HEK293 (cell line): ENCODE measurements around the gene ANKRD35.

Source experiments
- CTCF ChIA-PET: fragments of 350-600 bp; formaldehyde crosslinking; extraction: SDS; loops from one replicate; lab custom pipeline; 2021; ENCODE audit warnings: antibody characterized with exemption; lab: Yijun Ruan, JAX
- POLR2A ChIA-PET: fragments of 300-600 bp; formaldehyde crosslinking; extraction: SDS; loops from one replicate; lab custom pipeline; 2020; ENCODE audit warnings: antibody characterized with exemption, inconsistent platforms; lab: Yijun Ruan, JAX
- H3K27ac ChIP-seq: fragments of 200-500 bp; sonication (Bioruptor generic); 2 replicates; pipeline ENCODE4 v1.5.1; 2014; ENCODE audit warnings: low read depth, low read length, control low read depth, inconsistent platforms; ENCODE audit errors: extremely low read depth
- H3K36me3 ChIP-seq, 2 experiments: fragments of 200-500 bp in 1 of 2; sonication (Bioruptor generic) in 1 of 2; 1 replicate in 1 of 2; 2 replicates in 1 of 2; pipeline ENCODE4 v1.5.1; 2014 to 2017; ENCODE audit warnings: inconsistent platforms in 2 of 2, low read length in 2 of 2; ENCODE audit not compliant: control insufficient read depth in 2 of 2, insufficient read depth in 1 of 2
- H3K4me1 ChIP-seq: fragments of 200-500 bp; sonication (Bioruptor generic); 2 replicates; pipeline ENCODE4 v1.5.1; 2014; ENCODE audit warnings: mild to moderate bottlenecking, low read length, inconsistent platforms; ENCODE audit not compliant: control insufficient read depth, insufficient read depth
- H3K4me3 ChIP-seq: 2 replicates; pipeline ENCODE4 v1.5.1; 2011; ENCODE audit warnings: low read depth, mild to moderate bottlenecking, control low read depth, low read length, moderate library complexity
- H3K9me3 ChIP-seq: fragments of 200-500 bp; sonication (Bioruptor generic); 2 replicates; pipeline ENCODE4 v1.5.1; 2014; ENCODE audit warnings: low read depth, low read length, inconsistent platforms; ENCODE audit not compliant: control insufficient read depth, insufficient read depth
- GLI2 ChIP-seq: fragments of 450-650 bp; formaldehyde crosslinking; IDR thresholded peaks from 2 replicates; pipeline ENCODE4; 2017; ENCODE audit warnings: missing biosample characterization, missing genetic modification characterization, low read depth, borderline replicate concordance
- GLIS2 ChIP-seq: fragments of 450-650 bp; formaldehyde crosslinking; IDR thresholded peaks from 2 replicates; pipeline ENCODE4 v1.5.1; 2016; ENCODE audit warnings: missing biosample characterization, missing genetic modification characterization
- HOXD13 ChIP-seq: sonication (generic); formaldehyde crosslinking; IDR thresholded peaks from 2 replicates; pipeline ENCODE4 v1.8.0; 2022; ENCODE audit warnings: missing genetic modification reagents, borderline replicate concordance
- IKZF3 ChIP-seq: fragments of 450-650 bp; IDR thresholded peaks from 2 replicates; pipeline ENCODE4 v1.5.0; 2018; ENCODE audit warnings: missing biosample characterization, mild to moderate bottlenecking, missing genetic modification characterization, moderate library complexity
- KLF16 ChIP-seq: fragments of 450-650 bp; formaldehyde crosslinking; IDR thresholded peaks from 2 replicates; pipeline ENCODE4 v1.5.1; 2017; ENCODE audit warnings: missing biosample characterization, missing genetic modification characterization
- MYNN ChIP-seq: fragments of 450-650 bp; formaldehyde crosslinking; IDR thresholded peaks from 2 replicates; pipeline ENCODE4 v1.5.1; 2016; ENCODE audit warnings: missing biosample characterization, missing genetic modification characterization, borderline replicate concordance
- OSR2 ChIP-seq: fragments of 450-650 bp; formaldehyde crosslinking; IDR thresholded peaks from 2 replicates; pipeline ENCODE4 v1.5.1; 2016; ENCODE audit warnings: missing biosample characterization, missing genetic modification characterization
- SALL2 ChIP-seq: fragments of 450-650 bp; formaldehyde crosslinking; IDR thresholded peaks from 2 replicates; pipeline ENCODE4 v1.5.0; 2017; ENCODE audit warnings: missing biosample characterization, mild to moderate bottlenecking, missing genetic modification characterization, borderline replicate concordance
- YY2 ChIP-seq: fragments of 450-650 bp; formaldehyde crosslinking; IDR thresholded peaks from 2 replicates; pipeline ENCODE4 v1.5.1; 2016; ENCODE audit warnings: missing biosample characterization, missing genetic modification characterization
- ZBTB8A ChIP-seq: fragments of 450-650 bp; formaldehyde crosslinking; IDR thresholded peaks from 2 replicates; pipeline ENCODE4 v1.5.1; 2016; ENCODE audit warnings: missing biosample characterization, missing genetic modification characterization
- ZNF140 ChIP-seq: fragments of 450-650 bp; formaldehyde crosslinking; IDR thresholded peaks from 2 replicates; pipeline ENCODE4 v1.5.1; 2016; ENCODE audit warnings: missing biosample characterization, missing genetic modification characterization
- ZNF146 ChIP-seq: fragments of 450-650 bp; formaldehyde crosslinking; IDR thresholded peaks from 2 replicates; pipeline ENCODE4 v1.5.1; 2016; ENCODE audit warnings: missing biosample characterization, missing genetic modification characterization
- ZNF169 ChIP-seq: fragments of 450-650 bp; formaldehyde crosslinking; IDR thresholded peaks from 2 replicates; pipeline ENCODE4 v1.5.1; 2016; ENCODE audit warnings: missing biosample characterization, missing genetic modification characterization
- ZNF211 ChIP-seq: fragments of 450-650 bp; formaldehyde crosslinking; IDR thresholded peaks from 2 replicates; pipeline ENCODE4 v1.5.1; 2016; ENCODE audit warnings: low read depth, missing biosample characterization, missing genetic modification characterization
- ZNF239 ChIP-seq: fragments of 450-650 bp; formaldehyde crosslinking; IDR thresholded peaks from 2 replicates; pipeline ENCODE4 v1.5.1; 2016; ENCODE audit warnings: missing biosample characterization, missing genetic modification characterization
- ZNF280D ChIP-seq: fragments of 450-650 bp; formaldehyde crosslinking; IDR thresholded peaks from 2 replicates; pipeline ENCODE4 v1.5.1; 2016; ENCODE audit warnings: missing biosample characterization, missing genetic modification characterization
- ZNF341 ChIP-seq: fragments of 450-650 bp; formaldehyde crosslinking; IDR thresholded peaks from 2 replicates; pipeline ENCODE4; 2016; ENCODE audit warnings: low read depth, missing biosample characterization, missing genetic modification characterization
- ZNF558 ChIP-seq: fragments of 450-650 bp; formaldehyde crosslinking; IDR thresholded peaks from 2 replicates; pipeline ENCODE4 v1.5.1; 2016; ENCODE audit warnings: missing biosample characterization, missing genetic modification characterization
- ZNF596 ChIP-seq: fragments of 450-650 bp; IDR thresholded peaks from 2 replicates; pipeline ENCODE4 v1.5.0; 2018; ENCODE audit warnings: missing biosample characterization, mild to moderate bottlenecking, missing genetic modification characterization, moderate library complexity
- ZNF621 ChIP-seq: fragments of 450-650 bp; formaldehyde crosslinking; IDR thresholded peaks from 2 replicates; pipeline ENCODE4 v1.5.1; 2017; ENCODE audit warnings: missing biosample characterization, missing genetic modification characterization
- ZNF660 ChIP-seq: fragments of 450-650 bp; IDR thresholded peaks from 2 replicates; pipeline ENCODE4 v1.5.1; 2018; ENCODE audit warnings: missing biosample characterization, mild to moderate bottlenecking, missing genetic modification characterization
- ZNF692 ChIP-seq: fragments of 450-650 bp; formaldehyde crosslinking; IDR thresholded peaks from 2 replicates; pipeline ENCODE4 v1.5.1; 2016; ENCODE audit warnings: missing biosample characterization, missing genetic modification characterization
- ZSCAN23 ChIP-seq: fragments of 450-650 bp; formaldehyde crosslinking; IDR thresholded peaks from 2 replicates; pipeline ENCODE4 v1.5.1; 2016; ENCODE audit warnings: missing biosample characterization, missing genetic modification characterization
- TF ChIP-seq, protein P1 (sequence below): fragments of 450-650 bp; formaldehyde crosslinking; IDR thresholded peaks from 2 replicates; pipeline ENCODE4 v1.5.1; 2016; ENCODE audit warnings: missing biosample characterization, missing genetic modification characterization, low read depth
- TF ChIP-seq, protein P2 (sequence below): fragments of 450-650 bp; formaldehyde crosslinking; IDR thresholded peaks from 2 replicates; pipeline ENCODE4 v1.5.1; 2016; ENCODE audit warnings: missing biosample characterization, missing genetic modification characterization
- TF ChIP-seq, protein P3 (sequence below): fragments of 450-650 bp; IDR thresholded peaks from 2 replicates; pipeline ENCODE4 v1.5.1; 2018; ENCODE audit warnings: missing biosample characterization, missing genetic modification characterization

Gene ANKRD35

GRCh38 chr1:145846201-145846612, 39.5 kb downstream of the ANKRD35 start (continued):
- TF ChIP-seq ZNF280D (tag by site-specific recombination) (no peak), ZNF692 (tag by site-specific recombination) (0 out of 2 replicates have a peak, but pooled peaks have one; percentile 20), GLIS2 (tag by site-specific recombination) (0 out of 2 replicates have a peak, but pooled peaks have one; percentile 5), ZNF341 (tag by site-specific recombination) (no peak)
- TF ChIP-seq, protein P1, sequence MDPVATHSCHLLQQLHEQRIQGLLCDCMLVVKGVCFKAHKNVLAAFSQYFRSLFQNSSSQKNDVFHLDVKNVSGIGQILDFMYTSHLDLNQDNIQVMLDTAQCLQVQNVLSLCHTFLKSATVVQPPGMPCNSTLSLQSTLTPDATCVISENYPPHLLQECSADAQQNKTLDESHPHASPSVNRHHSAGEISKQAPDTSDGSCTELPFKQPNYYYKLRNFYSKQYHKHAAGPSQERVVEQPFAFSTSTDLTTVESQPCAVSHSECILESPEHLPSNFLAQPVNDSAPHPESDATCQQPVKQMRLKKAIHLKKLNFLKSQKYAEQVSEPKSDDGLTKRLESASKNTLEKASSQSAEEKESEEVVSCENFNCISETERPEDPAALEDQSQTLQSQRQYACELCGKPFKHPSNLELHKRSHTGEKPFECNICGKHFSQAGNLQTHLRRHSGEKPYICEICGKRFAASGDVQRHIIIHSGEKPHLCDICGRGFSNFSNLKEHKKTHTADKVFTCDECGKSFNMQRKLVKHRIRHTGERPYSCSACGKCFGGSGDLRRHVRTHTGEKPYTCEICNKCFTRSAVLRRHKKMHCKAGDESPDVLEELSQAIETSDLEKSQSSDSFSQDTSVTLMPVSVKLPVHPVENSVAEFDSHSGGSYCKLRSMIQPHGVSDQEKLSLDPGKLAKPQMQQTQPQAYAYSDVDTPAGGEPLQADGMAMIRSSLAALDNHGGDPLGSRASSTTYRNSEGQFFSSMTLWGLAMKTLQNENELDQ (tag by site-specific recombination), result no peak
- TF ChIP-seq, protein P2, sequence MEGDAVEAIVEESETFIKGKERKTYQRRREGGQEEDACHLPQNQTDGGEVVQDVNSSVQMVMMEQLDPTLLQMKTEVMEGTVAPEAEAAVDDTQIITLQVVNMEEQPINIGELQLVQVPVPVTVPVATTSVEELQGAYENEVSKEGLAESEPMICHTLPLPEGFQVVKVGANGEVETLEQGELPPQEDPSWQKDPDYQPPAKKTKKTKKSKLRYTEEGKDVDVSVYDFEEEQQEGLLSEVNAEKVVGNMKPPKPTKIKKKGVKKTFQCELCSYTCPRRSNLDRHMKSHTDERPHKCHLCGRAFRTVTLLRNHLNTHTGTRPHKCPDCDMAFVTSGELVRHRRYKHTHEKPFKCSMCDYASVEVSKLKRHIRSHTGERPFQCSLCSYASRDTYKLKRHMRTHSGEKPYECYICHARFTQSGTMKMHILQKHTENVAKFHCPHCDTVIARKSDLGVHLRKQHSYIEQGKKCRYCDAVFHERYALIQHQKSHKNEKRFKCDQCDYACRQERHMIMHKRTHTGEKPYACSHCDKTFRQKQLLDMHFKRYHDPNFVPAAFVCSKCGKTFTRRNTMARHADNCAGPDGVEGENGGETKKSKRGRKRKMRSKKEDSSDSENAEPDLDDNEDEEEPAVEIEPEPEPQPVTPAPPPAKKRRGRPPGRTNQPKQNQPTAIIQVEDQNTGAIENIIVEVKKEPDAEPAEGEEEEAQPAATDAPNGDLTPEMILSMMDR (tag by site-specific recombination), result peak; percentile 44; the same call in 1 of the 2 replicates

GRCh38 chr1:145845514-145846161, 40.0 kb downstream of the ANKRD35 start, which contains the start of gene NUDT17:
Gene NUDT17, plus strand, starts transcription at chr1:145845630. Its CDS starts 11 bp downstream, at chr1:145845641.
- Histone ChIP-seq H3K4me1 (0 out of 2 replicates have a peak, but pooled peaks cover 3% of the 10 kb centered on the region), H3K36me3 (peaks cover 13 to 64% of the 10 kb centered on the region in 2 experiments), H3K27ac (peak within 1 kb of the TSS; percentile 40; the same call in 1 of the 2 replicates), H3K4me3 (peak within 1 kb of the TSS; percentile 60), H3K9me3 (no peaks in the 10 kb centered on the region)
- ChIA-PET CTCF (interaction anchor here (0.5 to 8.6 kb wide), 36 partner anchors 14 to 185 kb away, joined by 3 to 190 read pairs (median 5); partner anchors contain the start of genes ANKRD34A, HJV, ITGA10 and LIX1L), POLR2A (interaction anchor here (0.5 to 9.0 kb wide), 9 partner anchors 11 to 152 kb away, joined by 3 to 127 read pairs (median 7); partner anchors contain the start of genes PIAS3, POLR3C, RBM8A and RNF115)
- TF ChIP-seq SALL2 (no peak), ZNF621 (tag by site-specific recombination) (no peak), MYNN (tag by site-specific recombination) (no peak), YY2 (tag by site-specific recombination) (no peak), IKZF3 (peak; percentile 39; the same call in 1 of the 2 replicates), ZNF596 (tag by site-specific recombination) (no peak), ZNF239 (no peak), KLF16 (tag by site-specific recombination) (peak; percentile 69; the same call in 1 of the 2 replicates), HOXD13 (CRISPR knock-in tag) (no peak), ZNF146 (no peak), ZNF558 (tag by site-specific recombination) (no peak), ZNF169 (tag by site-specific recombination) (no peak), ZBTB8A (peak; percentile 78), ZNF140 (no peak), ZSCAN23 (no peak), GLI2 (tag by site-specific recombination) (no peak), OSR2 (no peak), ZNF660 (tag by site-specific recombination) (peak; percentile 90), ZNF211 (tag by site-specific recombination) (no peak)
- TF ChIP-seq, protein P3, sequence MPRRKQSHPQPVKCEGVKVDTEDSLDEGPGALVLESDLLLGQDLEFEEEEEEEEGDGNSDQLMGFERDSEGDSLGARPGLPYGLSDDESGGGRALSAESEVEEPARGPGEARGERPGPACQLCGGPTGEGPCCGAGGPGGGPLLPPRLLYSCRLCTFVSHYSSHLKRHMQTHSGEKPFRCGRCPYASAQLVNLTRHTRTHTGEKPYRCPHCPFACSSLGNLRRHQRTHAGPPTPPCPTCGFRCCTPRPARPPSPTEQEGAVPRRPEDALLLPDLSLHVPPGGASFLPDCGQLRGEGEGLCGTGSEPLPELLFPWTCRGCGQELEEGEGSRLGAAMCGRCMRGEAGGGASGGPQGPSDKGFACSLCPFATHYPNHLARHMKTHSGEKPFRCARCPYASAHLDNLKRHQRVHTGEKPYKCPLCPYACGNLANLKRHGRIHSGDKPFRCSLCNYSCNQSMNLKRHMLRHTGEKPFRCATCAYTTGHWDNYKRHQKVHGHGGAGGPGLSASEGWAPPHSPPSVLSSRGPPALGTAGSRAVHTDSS (tag by site-specific recombination), result 0 out of 2 replicates have a peak, but pooled peaks have one; percentile 6
